GM18507 (cell line): ENCODE results near the gene MARCHF3.
"Not testable (repeated sequence)": the region's sequence is repeated elsewhere in the genome, so short reads cannot be mapped to it uniquely, and the experiment has no call there.

Experiments used
- DNase-seq: peaks from one replicate; pipeline ENCODE4 v3.0.0; 2011; ENCODE audit warnings: low read depth; ENCODE audit not compliant: insufficient read length; ENCODE audit errors: extremely low spot score
- FAIRE-seq: peaks from 2 replicates; lab custom pipeline; 2011; peaks lifted over from hg19 to GRCh38; lab: Jason Lieb, UNC

MARCHF3 gene

DNA sequence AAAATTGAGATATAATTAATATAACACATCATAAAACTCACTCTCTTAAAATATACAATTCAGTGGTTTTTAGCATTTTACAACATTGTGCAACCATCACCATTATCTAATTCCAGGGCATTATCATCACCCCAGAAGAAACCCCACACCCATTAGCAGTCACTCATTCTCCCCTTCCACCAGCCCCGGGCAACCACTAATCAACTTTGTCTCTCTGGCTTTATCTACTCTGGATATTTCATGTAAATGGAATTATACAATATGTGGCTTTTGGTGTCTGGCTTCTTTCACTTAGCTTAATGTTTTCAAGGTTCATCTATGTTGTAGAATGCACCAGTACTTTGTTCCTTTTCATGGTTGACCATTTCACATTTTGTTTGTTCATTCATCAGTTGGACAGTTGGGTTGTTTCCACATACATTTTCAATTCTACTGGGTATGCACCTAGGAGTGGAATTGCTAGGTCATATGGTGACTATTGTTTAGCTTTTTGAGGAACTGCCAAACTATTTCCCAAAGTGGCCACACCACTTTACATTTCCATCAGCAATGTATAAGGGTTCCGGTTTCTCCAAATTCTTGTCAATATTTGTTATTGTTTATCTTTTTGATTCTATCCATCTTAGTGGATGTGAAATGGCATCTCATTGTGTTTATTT, 62.4 kb downstream of the MARCHF3 start:
- DNase-seq (no peak), FAIRE-seq (no peak)

GRCh38 chr5:126965487-126965886, 64.9 kb downstream of the MARCHF3 start:
- no peak for FAIRE-seq
- DNase-seq = no peak

- DNase-seq (no peak), FAIRE-seq (peak; percentile 82)
These were observed 65.3 kb downstream of the MARCHF3 start for GRCh38 chr5:126965061-126965475.

GRCh38 chr5:126963822-126964375, 66.5 kb downstream of the MARCHF3 start:
- no peak for DNase-seq
- no peak for FAIRE-seq

- peak; percentile 65 for FAIRE-seq
- DNase-seq = no peak
These were observed 68.7 kb downstream of the MARCHF3 start for GRCh38 chr5:126961702-126962101.

GRCh38 chr5:126961128-126961527, 69.2 kb downstream of the MARCHF3 start:
- DNase-seq = no peak
- FAIRE-seq = no peak

DNA sequence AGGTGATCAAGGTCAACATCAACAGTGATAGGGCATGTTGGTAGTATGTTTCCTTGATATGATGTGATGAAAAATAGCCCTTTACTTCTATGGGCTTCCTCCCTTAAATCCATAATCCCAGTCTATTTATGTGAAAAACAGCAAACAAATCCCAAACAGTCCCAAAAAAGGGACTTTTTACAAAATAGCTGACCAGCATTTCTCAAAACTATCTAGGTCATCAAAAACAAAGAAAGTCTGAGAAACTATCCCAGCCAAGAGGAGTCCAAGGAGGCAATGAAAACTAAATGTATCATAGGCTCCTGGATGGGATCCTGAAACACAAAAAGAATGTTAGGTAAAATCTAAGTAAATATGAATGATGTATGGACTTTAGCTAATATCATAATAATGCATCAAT, 71.2 kb downstream of the MARCHF3 start:
- DNase-seq = no peak
- FAIRE-seq = no peak

DNA sequence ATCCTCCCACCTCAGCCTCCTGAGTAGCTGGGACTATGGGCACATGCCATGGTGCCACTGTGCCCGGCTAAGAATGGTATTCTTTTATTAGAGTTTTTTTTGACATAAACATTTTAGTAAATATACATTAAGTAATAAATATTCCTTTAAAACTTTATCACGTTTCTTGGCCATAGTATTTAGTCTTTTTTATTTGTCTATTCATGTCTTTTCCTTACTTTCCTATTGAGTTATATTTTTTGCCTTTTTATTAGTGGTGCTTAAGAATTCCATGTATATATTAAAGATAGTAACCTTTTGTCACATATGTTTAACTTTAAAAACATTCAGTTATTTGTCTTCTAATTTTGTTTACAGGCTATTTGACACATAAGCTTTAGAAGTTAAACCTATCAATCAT, 73.4 kb downstream of the MARCHF3 start:
- DNase-seq (no peak), FAIRE-seq (no peak)

- DNase-seq (no peak), FAIRE-seq (no peak)
These were observed 75.4 kb downstream of the MARCHF3 start for GRCh38 chr5:126954981-126955380.

DNA sequence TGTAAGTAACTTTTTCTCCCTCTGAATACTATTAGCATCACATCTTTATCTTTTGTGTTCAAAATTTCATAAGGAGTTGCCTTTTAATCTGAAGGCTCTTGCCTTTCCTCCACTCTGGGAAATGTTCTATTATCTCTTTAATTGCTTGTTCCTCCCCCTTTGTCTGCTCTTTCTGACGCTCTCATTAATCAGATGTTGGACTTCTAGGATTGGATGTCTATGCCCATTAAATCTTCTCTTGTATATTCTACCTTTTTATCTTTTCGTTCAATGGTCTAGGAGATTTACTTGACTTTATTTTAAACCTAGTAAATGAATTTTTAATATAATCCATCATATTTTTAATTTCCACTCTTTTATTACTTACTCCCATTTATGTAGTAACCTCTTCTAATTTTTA, 76.7 kb downstream of the MARCHF3 start:
- DNase-seq (no peak), FAIRE-seq (no peak)

- no peak for FAIRE-seq
These were observed 80.9 kb downstream of the MARCHF3 start for GRCh38 chr5:126949475-126949874.

GRCh38 chr5:126948453-126948852, 81.9 kb downstream of the MARCHF3 start:
- no peak for DNase-seq
- no peak for FAIRE-seq

More at GRCh38 chr5:126949475-126949874, 80.9 kb downstream of the MARCHF3 start:
- no peak for DNase-seq

DNA sequence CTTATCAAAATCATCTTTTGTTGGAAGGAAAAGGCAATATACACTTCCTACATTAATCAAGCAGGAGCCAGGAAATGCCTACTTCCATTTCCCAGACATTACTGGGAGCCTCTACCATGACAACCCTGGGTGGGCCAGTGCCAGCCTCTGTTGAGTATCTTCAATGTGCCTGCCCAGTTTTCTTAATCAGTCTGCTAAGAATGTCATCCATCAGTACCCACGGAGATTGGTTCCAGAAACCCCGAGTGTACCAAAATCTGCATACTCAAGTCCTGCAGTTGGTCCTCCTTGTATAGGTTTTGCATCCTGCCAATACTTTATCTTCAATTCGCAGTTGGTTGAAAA, 82.4 kb downstream of the MARCHF3 start:
- no peak for FAIRE-seq
- no peak for DNase-seq

DNA sequence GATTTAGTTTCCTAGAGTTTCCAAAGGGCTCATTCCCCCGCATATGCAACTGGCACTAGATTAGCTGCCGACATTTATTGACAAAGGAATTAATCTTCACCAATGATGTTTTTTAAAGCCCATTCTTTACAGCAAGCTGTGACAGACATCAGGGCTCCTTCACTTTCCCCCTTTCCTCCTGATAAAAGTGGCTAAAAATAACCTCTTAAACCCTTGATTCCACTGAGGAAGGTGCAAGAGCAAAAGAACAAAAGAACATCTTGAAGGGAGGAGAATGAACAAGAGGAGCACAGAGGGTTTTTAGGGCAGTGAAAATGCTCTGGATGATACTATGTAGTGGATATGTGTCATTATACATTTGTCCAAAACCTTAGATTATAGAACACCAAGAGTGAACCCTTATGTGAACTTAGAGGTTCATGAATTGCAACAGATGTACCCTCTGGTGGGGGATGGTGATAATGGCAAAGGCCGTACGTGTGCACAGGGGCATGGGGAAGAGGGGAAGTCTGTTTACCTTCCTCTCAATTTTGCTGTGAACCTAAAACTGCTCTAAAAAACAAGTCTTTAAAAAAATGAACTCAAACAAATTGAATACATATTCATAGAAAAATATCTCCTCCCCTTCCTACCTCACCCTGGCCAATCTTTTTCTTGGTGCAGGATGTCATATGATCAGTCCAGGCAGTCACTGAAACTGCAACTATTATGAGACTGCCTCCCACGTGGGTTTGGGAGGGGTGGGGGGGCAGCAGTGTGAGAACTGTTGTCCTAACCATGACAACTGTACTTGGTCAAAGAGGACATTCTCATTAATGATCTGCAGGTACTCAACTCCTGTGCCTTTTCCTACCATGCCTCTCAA, 83.0 kb downstream of the MARCHF3 start:
- FAIRE-seq = peak; percentile 73
- DNase-seq = peak; percentile 20

- FAIRE-seq, DNase-seq: not testable (repeated sequence)
These were observed 87.5 kb downstream of the MARCHF3 start for GRCh38 chr5:126942908-126943307.

GRCh38 chr5:126941403-126941802, 89.0 kb downstream of the MARCHF3 start:
- DNase-seq (no peak), FAIRE-seq (no peak)

GRCh38 chr5:126939887-126940286, 90.5 kb downstream of the MARCHF3 start:
- FAIRE-seq = no peak
- no peak for DNase-seq

DNA sequence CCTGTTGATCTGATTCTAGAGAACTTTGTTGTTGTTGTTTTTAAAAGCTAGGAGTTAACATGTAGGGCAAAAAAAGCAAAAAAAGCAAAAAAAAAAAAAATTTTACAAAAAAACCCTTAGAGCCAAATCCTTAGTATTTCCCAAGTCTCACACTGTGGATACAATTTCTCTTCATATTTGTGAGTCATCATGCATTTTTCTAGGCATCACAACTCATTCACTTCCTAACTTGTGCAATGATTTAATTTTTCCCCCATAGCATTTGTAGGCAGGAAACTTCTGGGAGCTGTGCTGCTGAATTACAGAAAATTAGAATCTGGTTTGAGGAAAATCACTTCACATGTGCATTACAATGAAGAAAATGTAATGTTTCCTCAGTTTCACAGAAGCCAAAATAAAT, 91.9 kb downstream of the MARCHF3 start:
- no peak for FAIRE-seq
- no peak for DNase-seq

DNA sequence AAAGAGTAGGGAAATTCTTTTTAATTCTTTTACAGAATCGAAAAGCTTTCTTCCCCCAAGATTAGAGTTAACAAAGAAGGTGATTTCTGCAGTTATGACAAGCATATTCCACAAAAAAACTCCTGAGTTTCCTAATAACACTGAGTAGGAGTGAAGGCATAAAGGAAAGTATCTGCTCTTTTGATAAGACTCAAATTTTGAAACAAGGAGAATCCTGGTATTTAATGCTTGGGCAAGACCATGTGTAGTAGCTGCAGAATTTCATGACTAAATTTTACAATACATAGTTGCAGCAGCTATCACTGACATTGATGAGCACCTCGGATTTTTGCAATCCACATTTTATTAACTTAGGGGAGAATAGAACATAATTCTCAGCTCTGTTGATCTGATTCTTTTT, 92.6 kb downstream of the MARCHF3 start:
- FAIRE-seq = no peak
- no peak for DNase-seq

GRCh38 chr5:126936775-126937418, 93.5 kb downstream of the MARCHF3 start:
- no peak for FAIRE-seq

More at GRCh38 chr5:126936775-126937418, 93.5 kb downstream of the MARCHF3 start:
- no peak for DNase-seq
